ENCODE results near the gene IRAK2.
"Not testable (repeated sequence)": the region's sequence is repeated elsewhere in the genome, so short reads cannot be mapped to it uniquely, and the experiment has no call there.

IRAK2 gene

GRCh38 chr3:10255835-10256234 lies 91.1 kb downstream of the IRAK2 start:
- no peak for DNase-seq (ENCODE audit: low spot score)

GRCh38 chr3:10259036-10259435 lies 94.3 kb downstream of the IRAK2 start:
- no peak for DNase-seq (ENCODE audit: low spot score)

DNA sequence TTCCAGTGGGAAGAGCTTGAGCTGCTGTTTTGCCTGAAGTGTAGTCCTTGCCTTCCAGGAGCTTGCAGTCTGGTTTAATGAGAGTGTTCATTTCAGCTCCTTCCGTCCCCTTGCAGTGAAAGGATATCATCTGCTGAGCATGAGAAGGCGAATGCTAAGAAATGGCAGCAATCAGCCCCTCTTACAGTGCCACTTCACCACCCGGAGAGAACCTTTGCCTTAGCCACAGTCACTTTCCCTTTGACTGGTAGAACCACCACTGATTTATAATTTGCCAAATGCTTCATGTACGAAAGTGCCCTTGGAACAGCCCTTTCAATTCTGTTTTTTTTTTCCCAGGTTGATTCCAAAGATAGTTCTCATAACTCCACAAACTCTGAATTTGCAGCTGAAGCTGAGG lies 95.1 kb downstream of the IRAK2 start:
- no peak for DNase-seq (ENCODE audit: low spot score)

DNA sequence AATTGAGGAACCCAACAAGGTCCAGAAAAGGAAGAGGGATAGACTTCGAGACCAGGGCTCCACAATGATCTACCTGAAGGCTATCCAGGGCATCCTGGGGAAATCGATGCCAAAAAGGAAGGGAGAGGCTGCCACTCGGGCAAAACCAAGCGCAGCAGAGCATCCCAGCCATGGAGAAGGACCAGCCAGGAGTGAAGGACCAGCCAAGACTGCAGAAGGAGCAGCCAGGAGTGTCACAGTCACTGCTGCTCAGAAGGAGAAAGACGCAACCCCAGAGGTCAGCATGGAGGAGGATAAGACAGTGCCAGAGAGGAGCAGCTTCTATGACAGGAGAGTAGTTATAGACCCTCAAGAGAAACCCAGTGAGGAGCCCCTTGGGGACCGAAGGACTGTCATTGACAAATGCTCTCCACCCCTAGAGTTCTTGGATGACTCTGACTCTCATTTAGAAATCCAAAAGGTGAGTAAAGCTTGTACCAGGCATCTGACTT lies 95.5 kb downstream of the IRAK2 start:
- DNase-seq (ENCODE audit: low spot score): no peak

DNA sequence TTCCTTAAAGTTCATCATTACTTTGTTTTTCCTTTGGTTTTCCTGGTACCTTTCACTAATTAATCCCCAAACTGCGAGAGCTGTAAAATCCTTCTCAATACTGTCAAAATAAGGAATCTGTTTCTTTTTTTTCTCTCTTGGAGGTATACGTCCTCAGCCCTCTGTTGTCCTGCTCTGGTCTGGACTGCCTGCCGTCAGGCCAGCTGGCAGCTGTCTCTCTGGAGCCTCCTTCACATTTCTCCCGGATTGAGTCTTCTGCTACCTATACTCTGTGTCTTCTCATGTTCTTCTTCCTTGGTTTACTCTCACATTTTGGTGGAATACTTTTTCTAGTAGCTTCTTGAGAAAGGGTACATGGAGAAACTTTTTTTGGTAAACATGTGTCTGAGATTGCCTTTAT lies 97.3 kb downstream of the IRAK2 start:
- DNase-seq (ENCODE audit: low spot score): no peak

DNA sequence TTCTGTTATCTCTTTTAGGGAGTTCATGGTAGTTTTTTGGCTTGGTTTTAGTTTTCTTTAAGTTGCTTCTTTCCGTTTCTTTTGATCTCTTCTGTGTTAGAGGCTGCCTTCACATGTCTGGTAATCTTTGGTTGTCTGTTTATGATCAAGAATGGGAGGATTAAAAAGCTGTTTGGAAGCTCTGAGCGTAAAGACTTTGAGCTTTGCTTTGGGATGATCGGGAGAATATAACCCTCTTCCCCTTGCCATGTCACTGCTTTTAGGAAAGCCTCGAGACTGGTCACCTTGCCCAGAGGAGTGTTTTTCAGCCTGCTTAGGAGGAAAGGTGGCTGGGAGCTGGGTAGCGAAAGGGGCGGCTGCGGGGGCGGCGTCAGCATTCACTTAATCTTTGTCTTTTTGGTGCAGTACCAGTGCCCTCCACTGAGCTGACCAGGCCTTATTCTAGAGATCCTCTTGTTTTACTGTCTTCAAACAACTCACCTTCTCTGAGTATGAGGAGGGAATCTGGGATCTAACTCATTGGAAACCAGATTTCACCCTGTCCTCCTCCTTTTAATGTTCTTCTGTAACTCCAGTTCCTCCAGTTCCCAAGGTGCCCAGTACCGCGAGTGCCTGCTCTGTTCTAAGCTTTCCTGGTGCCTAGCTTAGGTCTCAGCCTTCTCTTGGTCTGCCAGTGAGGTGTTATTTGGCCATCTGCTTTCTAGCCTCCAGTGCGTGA lies 99.1 kb downstream of the IRAK2 start:
- no peak for DNase-seq (ENCODE audit: low spot score)

GRCh38 chr3:10265833-10266232 lies 101.1 kb downstream of the IRAK2 start:
- DNase-seq (ENCODE audit: low spot score): no peak

GRCh38 chr3:10266936-10267335 lies 102.2 kb downstream of the IRAK2 start:
- not testable (repeated sequence) for DNase-seq (ENCODE audit: low spot score)

- DNase-seq (ENCODE audit: low spot score): no peak
These were observed 103.4 kb downstream of the IRAK2 start for GRCh38 chr3:10268116-10268515.

GRCh38 chr3:10268930-10269329 lies 104.2 kb downstream of the IRAK2 start:
- DNase-seq (ENCODE audit: low spot score): no peak

- no peak for DNase-seq (ENCODE audit: low spot score)
These were observed 104.7 kb downstream of the IRAK2 start for GRCh38 chr3:10269443-10269842.

DNA sequence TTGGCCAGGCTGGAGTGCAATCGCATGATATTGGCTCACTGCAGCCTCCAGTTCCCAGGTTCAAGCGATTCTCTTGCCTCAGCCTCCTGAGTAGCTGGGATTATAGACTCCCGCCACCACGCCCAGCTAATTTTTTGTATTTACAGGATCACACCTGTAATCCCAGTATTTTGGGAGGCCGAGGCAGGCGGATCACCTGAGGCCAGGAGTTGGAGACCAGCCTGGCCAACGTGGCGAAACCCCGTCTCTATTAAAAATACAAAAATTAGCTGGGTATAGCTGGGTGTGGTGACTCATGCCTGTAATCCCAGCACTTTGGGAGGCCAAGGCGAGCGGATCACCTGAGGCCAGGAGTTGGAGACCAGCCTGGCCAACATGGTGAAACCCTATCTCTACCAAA lies 107.8 kb downstream of the IRAK2 start:
- DNase-seq (ENCODE audit: low spot score): not testable (repeated sequence)

DNA sequence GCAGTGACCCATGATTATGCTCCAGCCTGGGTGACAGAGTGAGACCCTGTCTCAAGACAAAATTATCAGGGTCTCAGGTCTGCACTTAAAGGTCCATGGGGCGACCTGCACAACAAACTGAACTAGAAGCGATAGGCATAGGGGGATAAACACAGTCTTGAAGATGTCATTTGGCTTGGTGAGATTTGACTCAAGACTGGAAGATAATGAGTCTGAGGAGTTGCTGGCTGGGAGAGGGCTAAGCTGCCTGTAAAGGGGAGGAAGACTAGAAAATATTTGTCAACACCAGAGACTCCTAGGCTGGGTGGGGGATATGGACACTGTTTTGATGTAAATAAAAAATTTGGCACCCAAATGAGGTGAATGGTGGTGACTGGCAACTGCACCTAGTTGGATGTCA lies 108.3 kb downstream of the IRAK2 start:
- no peak for DNase-seq (ENCODE audit: low spot score)

DNA sequence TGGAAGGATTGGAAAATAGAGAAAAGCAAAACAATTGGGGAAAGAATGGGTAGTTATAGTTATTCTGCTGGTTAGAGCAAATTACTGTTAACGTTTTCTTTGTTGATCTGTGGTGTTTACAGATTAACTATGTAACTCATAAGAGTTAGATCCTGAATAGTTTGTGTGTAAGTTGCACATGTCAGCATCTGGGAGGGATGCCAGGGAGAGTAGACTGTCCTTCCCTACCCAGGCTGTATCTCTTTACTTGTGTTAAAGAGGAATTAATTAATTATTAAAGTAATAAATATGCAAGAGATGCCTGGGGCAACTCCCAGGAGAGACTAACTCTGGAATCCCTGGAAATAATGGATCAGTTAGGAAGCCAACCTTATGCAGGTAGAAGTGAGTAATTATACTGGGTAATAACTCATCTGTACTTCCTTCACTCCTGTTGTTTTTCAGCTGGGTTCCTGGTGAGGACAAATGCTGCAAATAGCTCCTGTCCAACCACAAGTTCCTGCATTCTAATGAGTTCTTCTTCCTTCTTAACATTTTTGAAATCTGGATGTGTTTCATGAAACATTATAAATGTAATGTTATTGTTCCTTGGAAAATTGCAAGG lies 109.1 kb downstream of the IRAK2 start:
- no peak for DNase-seq (ENCODE audit: low spot score)

- no peak for DNase-seq (ENCODE audit: low spot score)
These were observed 109.9 kb downstream of the IRAK2 start for GRCh38 chr3:10274601-10275000.

DNA sequence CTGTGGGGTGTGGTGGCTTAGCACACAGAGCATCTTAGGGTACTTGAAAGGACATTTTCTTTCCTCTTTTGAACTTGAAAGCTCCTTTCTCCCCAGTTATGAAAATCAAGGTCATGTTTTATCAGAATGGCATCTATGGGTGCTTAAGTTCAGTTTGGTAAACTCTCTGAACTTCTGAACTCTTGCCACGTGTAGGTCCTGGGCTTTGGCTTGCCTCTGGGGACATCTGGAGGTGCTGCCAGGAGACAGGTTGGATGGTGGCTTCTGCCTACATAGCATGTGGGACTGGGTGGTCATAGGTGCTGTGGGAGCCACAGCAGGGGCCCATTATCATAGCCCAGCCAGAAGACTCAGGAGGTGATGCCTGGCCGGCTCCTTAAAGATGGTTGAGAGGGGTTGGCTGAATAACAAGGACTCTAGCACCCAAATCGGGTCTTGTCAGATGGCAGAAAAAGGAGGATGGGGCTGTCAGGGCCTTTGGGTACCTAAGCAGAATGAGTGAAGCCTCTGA lies 112.5 kb downstream of the IRAK2 start:
- no peak for DNase-seq (ENCODE audit: low spot score)

GRCh38 chr3:10278501-10278900 lies 113.8 kb downstream of the IRAK2 start:
- DNase-seq (ENCODE audit: low spot score): no peak

DNA sequence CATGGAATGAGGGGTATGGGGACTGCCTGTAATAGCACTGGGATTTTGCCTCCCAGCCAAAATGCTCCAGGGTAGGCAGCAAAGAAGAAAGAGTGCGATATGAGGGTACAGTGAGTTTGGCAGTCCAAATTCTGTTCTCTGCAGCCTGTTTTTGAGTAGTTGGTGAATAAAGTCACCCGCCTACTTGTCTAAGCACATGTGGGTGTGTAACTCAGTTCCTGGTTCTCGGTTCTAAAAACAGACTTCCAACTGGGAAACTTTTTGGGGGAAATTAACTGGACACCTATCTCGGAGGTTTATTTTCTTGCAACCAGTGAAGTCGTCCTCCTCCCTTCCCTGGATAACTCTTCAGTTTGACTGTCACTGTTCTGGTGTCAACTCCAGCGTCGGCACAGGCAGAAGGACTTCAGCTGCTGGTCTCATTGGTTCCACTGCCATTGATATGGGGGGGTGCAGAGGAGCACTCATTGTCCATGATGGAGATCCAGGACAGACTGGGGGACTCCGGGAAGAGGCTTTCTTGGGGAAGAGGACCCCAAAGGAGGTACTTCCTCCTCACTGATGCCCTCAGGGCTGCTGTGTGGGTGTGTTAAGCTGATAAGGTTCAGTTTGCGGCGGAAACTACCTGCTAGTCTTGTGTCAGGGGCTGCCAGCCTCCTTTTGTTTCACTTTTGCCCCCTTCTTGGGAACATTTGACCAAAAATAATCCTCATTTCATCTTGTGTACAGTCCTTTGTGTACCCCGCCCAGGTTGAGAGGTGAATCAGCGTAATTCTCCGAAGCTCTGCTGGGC lies 114.9 kb downstream of the IRAK2 start:
- no peak for DNase-seq (ENCODE audit: low spot score)

GRCh38 chr3:10280177-10280529 lies 115.4 kb downstream of the IRAK2 start:
- no peak for DNase-seq (ENCODE audit: low spot score)

GRCh38 chr3:10280571-10280970 lies 115.9 kb downstream of the IRAK2 start:
- DNase-seq (ENCODE audit: low spot score): no peak

DNA sequence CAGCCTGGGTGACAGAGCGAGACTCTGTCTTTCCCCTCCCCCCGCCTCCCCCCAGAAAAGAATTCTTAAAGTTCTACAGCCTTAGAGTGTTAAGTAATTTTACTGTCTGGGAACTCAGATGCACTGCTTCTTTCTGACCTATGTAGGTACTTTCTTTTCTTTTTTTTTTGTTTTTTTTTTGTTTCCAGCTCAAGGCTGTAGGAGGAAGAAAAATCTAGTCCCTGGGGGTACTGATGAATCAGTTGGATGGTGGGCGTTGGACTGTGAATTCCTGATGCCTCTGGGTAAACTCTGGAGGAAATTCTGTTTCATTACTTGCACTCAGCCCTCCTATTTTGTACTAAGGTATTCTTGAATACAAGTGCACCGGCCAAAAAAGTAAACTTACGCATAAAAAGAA lies 117.2 kb downstream of the IRAK2 start:
- no peak for DNase-seq (ENCODE audit: low spot score)

- DNase-seq (ENCODE audit: low spot score): no peak
These were observed 118.9 kb downstream of the IRAK2 start for GRCh38 chr3:10283638-10284037.

GRCh38 chr3:10284496-10284895 lies 119.8 kb downstream of the IRAK2 start:
- DNase-seq (ENCODE audit: low spot score): no peak

Data from LoVo (cell line).